Left hindlimb (tissue), 1 donor: ENCODE results near the gene SGK1.
"Not testable (repeated sequence)": the region's sequence is repeated elsewhere in the genome, so short reads cannot be mapped to it uniquely, and the experiment has no call there.

Experiments
- DNase-seq: peaks from one replicate; pipeline ENCODE4 v3.0.0-alpha.2; 2018

Gene SGK1

DNA sequence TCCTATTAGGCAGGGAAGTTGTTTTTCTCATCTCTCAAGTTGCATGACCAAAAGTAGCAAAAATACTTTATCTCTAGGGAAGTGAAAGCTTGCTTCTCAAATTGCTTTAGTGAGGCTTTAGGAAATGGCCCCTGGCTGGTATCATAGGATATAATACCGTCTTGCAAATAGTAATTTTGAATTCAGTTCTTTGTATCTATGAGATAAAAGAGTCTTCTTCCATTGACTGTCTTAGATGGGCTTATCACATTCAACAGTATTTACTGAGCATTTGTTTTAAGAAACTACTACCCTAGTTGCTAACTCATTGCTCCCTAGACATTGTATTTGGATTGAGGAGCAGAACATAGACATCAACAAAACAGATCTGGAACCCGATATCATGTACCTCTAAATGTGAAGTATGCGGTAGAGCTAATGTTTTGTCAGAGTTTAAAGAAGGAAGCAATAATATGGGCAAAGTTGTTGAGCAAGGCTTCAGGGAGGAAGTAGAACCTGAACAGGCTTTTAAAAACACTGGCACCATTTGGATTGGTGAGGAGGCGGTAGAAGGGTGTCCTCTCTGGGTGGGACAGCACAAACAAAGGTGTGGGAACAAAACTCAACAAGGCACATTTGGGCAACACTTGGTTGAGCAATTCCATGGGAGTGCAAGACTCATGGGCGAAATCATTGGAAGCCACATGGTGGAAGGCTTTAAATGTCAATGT, 101.5 kb downstream of the SGK1 start:
- DNase-seq: no peak

DNA sequence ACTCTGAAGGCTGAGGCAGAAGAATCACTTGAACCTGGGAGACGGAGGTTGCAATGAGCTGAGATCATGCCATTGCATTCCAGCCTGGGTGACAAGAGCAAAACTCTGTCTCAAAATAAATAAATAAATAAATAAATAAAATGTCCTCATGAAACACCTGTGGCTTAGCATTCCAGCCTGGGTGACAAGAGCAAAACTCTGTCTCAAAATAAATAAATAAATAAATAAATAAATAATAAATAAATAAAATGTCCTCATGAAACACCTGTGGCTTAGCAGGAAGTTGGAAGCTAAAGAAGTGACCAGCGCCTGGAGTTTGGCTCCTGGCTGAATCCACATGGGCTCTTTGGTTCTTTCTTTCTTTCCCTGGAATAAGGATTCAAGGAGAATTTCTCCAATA, 104.5 kb downstream of the SGK1 start:
- not testable (repeated sequence) for DNase-seq

DNA sequence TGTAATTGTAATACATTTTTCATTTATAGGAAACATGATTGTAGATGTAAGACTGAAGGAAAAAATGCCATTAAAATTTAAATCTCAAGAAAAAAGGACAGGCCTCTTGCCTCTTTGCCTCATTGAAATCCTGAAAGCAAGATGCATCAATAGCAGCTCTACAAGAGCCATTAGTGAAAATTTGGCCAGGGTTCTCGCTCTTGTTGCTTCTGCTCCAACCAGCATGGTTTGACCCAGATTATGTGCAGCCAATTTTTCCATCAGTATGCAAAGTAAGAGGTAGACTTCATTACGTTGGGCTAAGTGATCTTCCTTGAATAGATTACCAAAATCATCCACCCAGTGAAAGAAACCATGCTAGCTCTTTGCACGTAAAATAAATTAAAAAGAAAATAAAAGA, 106.6 kb downstream of the SGK1 start:
- no peak for DNase-seq

DNA sequence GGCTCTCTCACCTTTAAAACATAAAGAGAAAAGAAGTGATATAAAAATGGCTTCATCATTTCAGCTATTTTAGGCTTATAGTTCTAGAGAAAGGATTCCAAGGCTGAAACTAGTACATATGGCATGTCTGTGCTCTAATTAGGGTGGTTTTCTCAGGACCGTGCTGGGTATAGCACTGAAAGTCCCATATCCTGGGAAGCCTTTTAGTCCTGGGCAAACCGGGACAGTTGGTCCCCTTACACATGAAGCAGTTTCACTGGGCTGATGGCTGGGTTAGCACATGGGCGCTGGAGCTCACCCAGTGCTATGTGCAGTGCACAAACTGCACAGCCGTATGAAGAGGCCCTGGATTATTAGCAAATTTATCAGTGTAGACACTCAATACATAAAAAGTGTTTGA, 110.5 kb downstream of the SGK1 start:
- DNase-seq: no peak

DNA sequence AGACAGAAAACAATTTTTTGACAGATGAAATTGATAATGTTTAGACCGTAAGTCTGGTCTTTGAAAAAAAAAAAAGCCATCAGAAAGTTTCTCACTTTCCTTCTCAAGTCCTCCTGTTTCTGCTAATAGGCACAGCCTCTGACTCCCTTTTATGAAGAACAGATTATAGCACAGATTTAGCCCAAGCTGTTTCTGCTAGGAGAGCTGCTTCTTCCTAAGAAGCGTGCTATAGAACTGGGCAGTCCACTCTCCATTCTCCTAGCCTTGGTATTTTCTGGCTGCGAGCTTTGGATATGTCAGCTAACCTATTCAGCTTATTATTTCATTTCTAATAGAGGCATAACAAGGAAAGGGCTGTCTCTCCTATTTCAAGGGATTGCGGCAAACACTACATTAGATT, 112.5 kb downstream of the SGK1 start:
- DNase-seq: no peak

DNA sequence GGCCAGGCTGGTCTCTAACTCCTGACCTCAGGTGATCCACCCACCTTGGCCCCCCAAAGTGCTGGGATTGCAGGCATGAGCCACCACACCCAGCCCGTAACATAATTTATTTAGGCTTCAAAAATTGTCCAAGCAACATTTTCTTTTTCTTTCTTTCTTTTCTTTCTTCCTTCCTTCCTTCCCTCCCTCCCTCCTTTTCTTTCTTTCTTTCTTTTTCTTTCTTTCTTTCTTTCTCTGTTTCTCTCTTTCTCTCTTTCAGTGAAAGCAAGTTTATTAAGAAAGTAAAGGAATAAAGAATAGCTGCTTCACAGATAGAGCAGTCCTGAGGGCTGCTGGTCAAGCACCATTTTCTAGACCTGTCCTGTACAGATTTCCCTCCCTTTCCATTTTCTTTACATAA, 113.2 kb downstream of the SGK1 start:
- DNase-seq: not testable (repeated sequence)

DNA sequence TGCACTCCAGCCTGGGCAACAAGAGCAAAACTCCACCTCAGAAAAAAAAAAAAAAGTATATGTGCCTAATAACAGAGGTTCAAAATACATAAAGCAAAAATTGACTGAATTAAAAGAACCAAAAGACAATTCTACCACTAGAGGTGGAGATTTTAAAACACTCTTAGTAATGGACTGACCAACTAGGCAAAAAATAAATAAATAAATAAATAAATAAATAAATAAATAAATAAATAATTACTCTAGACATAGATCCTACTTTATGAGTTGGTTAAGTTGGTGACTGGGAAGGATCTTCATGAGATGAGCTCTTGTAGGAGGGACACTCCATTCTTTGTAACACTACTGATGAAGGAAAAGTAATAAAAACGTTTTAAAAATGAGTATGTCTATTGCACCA, 113.9 kb downstream of the SGK1 start:
- no peak for DNase-seq

DNA sequence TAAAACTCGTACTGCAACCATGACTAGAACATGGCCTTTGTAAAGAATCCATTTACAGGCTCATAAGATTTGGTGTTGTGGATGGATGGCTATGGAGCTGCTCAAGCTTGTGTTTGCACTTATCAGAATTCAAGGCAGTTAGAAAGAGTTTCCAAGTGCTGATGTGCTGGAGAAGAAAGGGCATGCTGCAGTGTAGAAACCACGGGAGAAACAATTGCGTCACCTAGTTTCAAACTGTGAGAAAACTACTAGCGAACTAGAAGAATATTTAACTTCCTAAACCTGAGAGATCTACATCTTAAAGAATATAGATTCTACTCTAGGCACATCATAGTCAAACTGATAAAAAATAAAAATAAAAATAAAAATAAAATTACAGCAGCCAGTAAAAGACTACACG, 116.2 kb downstream of the SGK1 start:
- no peak for DNase-seq

DNA sequence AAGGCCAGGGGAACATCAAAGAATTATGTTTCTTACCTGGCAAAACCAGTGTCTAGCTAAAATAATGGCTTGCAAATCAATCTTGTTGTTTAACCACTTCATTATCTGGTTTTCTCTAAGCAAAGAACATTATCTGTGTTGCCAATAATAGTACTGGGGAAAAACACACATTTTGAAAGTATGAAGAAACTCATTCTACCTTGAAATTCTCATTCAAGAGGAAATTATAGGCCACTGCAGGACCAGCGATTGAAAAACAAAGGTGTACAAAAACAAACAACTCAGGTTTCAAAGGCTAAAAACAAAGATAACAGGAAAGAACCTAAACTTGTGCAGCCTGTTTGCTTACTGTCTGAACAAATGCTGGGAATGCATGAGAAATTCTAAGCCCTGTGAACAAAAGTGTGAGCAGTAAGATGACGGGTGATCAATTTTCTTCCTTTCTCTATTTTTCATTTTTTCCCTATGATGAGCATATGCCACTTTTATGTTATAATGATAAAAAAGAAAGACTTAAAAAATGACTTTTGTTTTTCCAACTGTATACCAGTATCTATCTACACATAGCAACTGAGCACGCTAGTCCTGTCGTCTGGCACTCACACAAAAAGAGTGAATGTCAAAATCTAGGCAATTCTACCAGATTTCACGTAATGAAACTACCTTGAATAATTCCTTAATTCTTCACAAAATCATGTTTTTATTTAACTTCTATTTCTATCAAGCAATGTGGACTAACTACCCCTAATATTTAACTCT, 117.9 kb downstream of the SGK1 start:
- no peak for DNase-seq

DNA sequence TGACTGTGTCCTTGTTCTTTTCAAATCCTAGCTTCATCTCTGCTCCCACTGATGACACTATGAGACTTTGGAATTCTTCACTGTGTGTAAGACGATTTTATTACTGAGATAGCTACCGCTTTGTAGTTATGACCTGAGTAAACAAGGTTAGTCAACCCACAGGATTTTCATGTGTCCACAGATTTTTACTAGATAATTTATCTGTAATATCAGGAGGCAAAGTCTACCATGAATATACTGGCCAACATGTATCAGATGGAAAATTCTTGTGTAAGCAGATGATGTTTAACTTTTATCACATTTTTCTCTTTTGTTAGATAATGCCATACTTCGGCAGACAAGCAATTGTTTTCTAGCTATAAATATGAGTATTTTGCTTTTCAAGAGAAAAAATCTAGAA, 119.8 kb downstream of the SGK1 start:
- no peak for DNase-seq

DNA sequence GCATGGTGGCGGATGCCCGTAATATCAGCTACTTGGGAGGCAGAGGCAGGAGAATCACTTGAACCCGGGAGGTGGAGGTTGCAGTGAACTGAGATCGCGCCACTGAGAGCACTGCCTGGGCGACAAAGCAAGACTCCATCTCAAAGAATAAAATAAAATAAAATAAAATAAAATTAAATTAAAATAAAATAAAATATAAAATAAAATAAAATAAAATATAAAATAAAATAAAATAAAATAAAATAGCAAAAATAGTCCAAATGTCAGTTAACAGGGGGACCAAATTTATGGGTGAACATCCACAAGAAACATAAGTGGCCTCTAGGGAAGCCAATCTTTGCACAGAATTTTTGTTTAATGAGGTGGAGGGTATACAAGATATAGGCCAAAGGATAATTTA, 120.2 kb downstream of the SGK1 start:
- DNase-seq: not testable (repeated sequence)

DNA sequence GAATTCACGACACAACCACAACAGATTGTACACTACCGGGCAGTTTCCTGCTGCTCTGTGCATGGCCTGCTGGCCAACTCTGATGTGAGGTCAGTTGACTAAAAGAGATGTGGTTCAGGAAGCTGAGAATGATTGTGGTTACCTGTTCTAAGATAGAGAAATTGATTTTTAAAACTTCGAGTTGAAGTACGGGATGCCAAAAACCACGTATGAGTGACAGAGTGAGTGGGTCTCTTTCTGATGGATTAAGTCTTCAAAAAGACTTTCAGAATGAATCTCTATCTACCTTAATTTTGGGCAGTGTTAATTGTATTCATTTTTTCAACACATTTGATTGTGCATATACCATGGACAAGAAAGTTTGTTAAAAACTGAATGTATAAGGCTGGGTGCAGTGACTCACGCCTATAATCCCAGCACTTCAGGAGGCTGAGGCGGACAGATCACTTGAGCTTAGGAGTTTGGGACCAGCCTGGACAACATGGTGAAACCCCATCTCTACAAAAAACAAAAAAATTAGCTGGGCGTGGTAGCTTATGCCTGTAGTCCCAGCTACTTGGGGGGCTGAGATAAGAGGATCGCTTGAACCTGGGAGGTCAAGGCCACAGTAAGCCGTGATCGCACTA, 121.2 kb downstream of the SGK1 start:
- no peak for DNase-seq

DNA sequence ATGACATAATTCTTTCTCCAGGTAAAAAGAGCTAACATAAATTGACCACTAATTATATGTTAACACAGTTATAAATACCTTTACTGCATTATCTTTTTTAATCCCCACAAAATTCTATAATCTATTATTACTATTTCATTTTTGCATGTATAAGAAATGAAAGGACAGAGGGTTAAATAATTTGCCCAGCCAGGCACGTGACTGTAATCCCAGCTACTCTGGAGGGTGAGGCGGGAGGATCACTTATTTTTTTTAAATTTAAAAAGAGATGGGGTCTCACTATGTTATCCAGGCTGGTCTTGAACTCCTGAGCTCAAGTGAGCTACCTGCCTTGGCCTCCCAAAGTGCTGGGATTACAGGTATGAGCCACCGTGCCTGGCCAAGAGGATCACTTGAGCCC, 121.9 kb downstream of the SGK1 start:
- DNase-seq: no peak

DNA sequence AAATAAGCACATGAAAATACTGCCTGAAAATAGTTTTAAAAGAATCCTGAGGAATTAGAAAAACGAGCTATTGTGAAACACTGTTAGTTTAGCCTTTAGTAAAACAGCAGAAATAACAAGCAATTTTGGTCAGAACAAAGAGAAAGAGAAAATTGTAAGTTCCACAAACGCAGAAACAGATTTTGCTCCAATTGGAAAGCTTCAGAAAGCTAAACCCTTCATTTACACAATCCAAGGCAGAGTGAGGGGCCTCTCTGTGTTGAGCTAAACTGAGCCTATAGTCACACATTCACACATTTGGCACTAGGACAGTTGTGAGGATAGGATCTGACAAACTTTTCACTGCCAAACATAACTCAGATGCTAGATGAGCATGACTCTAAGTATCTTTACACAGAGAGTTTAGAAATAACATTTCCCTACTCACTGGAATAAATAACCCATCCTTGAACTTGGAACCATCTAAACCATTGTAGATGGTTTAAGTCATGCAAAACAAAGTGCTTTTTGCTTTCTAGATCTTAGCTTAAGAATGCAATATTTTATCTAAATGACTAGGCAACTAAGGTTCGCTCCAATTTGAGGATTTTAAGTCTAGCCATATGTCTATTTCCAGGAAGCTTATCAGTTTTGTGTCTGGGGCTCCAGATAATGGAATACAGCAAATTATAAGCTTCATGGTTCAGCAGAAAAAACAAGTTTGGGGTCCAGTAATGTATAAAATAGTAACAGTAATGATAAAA, 122.6 kb downstream of the SGK1 start:
- no peak for DNase-seq

DNA sequence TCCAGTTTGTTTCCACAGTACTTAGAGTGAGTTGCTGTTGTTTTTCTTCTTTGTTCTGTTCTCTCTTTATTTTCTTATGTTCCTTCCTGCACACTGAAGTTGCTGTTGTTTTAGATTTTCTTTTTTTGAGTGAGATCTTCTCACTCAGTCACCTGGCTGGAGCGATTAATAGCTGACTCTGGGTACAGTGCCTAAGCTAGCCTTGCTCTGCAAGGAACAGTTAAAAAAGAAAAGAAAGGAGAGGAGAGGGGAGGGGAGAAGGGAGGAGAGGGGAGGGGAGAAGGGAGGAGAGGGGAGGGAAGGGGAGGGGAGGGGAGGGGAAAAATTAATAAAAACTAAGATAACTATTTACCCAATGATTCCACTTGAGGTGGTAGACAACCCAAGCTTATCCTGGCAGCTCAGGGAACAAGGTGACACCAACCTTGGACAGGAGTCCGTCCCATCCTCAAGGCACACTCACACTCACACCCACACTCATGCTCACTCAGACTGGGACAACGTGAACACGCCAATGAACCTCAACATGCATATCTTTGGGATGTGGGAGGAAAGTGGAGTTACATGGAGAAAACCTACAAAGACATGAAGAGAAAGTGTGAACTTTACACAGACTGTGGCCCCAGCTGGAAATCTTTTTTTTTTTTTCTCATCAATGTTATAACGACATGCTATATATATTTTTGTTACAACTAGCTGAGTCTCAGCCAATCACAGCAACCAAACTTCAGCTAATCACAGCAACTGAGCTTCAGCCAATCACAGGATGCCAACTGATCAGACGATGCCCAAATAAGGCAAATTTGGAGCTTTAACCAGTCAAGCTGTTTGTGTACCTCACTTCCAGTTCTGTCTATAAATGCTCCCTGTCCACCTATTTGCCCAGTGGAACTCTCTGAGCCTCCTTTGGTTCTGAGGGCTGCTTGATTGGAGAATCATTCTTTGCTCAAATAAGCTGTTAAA, 124.1 kb downstream of the SGK1 start:
- DNase-seq: no peak

DNA sequence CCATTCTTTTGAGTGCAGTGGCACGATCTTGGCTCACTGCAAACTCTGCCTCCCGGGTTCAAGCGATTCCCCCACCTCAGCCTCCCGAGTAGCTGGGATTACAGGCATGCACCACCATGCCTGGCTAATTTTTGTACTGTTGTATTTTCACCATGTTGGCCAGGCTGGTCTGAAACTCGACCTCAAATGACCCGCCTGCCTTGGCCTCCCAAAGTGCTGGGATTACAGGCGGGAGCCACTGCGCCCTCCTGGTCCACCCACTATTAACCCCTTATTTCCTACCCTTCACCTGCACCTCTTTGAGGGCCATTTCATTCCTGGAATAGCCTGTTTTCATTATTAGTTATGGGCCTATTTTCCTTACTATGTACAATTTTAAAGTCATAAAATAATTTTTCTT, 125.3 kb downstream of the SGK1 start:
- DNase-seq: not testable (repeated sequence)

DNA sequence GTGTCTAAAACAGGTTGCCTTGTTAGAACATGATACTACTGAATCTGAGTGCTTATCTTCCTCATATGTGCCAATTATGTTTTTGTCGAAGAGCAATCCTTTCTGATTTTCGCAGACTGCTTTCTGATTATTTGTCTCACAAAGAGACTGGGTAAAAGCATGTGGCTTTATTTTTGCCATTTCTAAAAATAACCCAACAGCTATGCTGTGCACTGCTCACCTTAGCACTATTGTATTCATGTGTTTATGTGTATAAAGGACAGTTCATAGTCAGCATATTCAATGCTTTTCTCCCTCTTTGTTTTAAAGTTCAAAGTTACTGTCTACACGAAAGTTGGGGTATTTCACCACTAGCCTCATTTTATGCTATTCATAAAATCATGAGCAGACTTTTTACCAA, 127.0 kb downstream of the SGK1 start:
- DNase-seq: no peak

DNA sequence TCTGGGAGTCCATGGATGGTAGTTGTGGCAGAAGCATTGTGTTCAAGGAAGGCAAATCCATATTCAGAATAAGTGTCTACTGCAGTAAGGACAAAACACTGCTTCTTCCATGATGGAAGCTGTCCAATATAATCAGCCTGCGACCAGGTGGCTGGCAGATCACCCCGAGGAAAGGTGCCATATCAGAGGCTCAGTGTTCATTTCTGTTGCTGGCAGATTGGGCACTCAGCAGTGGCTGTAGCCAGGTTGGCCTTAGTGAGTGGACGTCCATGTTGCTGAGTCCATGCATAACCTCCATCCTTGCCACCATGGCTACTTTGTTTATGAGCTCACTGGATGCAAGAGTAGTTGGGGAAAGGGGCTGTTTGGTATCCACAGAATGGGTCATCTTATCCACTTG, 130.2 kb downstream of the SGK1 start:
- DNase-seq: no peak

DNA sequence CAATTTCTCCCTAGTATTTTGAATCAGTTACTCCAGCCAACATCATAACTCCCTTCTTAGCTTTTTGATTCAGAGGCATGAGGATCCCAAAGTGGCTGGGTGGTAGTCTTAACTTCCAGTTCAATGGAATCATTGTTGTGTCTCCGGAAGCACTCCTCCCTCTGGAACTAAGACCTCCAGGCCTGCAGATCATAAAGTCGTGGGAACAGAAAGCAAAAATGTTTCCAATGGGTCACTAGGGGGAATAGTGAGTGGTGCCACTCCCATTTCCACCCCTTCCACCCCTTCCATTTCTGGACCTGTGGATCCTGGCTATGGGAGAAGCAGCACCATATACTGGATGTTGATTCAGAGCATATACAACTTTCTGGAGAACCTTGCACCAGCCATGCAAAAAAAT, 130.8 kb downstream of the SGK1 start:
- DNase-seq: no peak

DNA sequence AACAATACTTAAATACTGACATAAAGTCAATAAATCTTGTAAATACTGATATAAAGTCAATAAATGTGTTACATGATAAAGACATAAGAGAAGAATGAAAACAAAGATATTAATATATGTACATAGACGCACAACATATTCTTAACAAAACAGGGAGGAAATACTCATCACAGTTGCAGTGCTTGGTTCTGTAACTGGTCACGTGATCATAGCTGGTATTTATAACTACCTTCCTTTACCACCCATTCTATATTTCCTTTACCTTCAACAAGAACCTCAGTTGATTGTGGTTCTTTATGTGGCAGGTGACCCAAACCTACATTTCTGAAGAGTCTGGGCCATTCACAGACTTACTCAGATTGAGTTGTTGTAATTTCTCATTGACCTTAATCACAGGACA, 131.6 kb downstream of the SGK1 start:
- DNase-seq: no peak

DNA sequence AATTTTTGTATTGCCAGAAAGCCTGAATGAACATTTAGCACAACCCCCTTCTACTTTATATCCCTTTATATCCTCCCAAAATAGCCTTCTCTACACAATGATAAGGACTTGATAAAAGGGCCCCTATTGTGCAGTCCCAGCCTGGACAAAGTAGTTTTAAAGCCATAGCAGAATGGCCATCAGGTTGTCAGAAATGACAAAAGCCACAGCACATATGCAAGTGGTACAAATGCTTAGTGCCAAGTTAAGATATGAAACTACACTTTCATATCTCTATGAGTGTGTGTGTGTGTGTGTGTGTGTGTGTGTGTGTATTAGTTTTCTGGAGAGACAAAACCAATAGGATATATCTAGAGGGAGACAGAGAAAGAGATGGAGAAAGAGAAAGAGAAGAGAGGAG, 132.6 kb downstream of the SGK1 start:
- DNase-seq: no peak

DNA sequence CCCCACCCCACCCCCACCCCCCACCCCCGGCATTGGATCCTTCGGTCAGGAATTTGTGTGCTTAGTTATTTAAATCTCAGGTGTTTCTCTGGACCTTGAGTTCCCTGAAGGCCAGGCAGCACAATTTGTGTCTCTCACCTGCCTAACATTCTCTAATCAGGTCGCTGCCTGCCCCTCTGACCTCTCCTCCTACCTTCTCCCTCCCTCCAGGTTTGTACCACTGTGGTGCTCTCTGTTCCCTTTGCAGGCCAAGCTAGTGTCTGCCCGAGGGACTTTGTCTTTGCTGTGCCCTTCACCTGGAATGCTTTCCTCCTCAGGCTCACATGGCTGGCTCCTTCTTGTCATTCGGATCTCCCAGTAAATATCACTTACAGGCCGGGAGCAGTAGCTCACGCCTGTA, 134.1 kb downstream of the SGK1 start:
- DNase-seq: no peak
